Stimulated activated CD4-positive, alpha-beta T cell treated with anti-CD3 and anti-CD28 coated beads, Interleukin-4, amount 100 ng/mL, for 4 hours (primary cell): ENCODE results near the gene ZNF341.

Experiments
- DNase-seq, 2 experiments: peaks; one replicate each; pipeline ENCODE4 v3.0.0-alpha.2; 2020

ZNF341 gene

DNA sequence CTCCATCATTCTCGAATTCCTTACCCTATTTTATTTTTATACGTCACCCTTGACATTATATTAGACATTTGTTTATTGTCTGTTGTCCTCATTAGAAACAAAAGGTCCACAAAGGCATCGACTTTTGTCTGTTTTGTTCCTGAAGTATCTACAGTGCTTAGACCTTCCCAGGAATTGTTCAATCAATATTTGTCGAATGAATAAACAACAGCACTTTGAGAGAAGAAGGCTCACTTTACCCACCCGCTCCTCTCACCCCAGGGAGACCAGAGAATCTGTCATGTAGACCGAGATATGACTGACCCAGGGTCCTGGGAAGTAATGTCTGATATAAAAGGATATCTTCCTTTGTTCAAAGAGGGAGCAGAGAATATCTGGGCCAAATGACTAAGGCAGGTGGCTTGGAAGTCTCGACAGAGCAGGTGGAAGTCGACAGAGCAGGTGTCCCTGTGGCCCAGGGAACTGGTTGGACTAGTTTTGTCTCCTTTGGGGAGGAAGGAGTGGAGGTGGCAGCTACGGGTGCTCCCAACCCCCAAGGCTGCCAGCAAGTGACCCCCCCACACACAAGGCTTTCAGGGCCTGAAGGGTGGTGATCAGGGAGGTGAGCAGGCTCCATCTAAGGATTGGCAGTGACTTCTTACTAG, 64.6 kb downstream of the ZNF341 start:
- DNase-seq = no peak

DNA sequence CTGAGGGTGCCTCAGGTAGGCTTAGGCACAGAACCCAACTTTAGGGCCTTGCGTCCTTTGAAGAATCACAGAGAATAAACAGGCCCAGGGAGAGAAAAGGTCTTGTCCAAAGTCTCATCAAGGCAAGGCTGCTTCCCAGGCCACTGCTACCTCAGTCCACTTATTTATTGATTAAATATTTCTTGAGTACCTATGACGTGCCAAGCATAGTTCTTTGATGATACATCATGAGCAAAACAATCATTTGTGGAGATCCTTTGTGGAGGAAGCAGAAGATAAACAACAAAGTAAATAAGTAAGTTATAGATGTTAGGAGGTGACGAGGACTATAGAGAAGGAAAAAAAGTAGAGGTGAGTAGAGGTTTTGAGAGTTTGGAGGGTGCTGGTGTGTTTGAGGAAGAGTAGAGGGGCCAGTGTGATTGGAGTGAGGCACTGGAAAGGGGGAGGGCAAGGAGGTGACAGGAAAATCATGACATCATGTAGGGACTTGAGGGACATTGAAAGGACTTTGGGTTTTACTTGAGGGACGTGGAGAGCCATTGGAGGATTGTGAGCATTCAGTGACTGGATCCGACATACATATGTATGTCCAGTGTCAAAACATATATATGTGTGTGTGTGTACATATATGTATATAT, 65.2 kb downstream of the ZNF341 start:
- DNase-seq = no peak

DNA sequence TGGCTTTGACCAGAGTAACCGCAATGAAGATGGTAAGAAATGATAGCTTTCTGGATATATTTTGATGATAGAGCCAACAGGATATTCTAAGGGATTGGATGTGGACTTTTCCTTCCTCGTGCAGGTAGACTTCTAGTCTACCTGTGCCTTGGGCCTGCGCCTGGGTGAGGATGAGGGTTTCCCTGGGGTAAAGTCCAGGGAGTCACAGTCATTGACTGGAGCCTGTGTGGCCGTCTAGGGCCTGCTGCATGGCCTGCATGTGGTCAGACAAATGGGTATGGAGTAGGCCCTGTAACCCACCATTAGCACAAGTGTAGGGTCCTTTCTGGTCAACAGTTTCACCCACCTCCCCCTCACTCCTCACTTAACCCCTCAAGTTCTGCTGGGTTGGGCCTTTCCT, 66.6 kb downstream of the ZNF341 start:
- no peak for DNase-seq

DNA sequence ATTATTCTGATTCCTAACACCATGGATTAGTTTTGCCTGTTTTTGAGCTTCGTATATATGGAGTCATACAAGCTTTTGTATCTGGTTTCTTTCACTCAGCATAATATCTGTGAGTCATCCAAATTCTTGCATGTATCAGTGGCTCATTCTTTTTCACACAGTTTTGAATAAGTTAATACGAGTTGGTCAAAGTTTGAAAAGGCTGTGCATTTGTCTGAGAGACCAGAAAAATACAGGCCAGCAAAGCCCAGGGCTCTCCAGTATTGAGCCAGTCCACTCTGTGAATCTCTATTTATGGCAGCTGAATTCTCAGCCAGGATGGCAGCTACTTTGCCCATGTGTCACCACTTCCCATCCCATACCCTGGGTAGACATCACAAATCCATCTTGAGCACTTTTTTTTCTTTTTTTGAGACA, 72.1 kb downstream of the ZNF341 start:
- DNase-seq = no peak

GRCh38 chr20:33808388-33808787, 76.6 kb downstream of the ZNF341 start:
- no peak for DNase-seq

DNA sequence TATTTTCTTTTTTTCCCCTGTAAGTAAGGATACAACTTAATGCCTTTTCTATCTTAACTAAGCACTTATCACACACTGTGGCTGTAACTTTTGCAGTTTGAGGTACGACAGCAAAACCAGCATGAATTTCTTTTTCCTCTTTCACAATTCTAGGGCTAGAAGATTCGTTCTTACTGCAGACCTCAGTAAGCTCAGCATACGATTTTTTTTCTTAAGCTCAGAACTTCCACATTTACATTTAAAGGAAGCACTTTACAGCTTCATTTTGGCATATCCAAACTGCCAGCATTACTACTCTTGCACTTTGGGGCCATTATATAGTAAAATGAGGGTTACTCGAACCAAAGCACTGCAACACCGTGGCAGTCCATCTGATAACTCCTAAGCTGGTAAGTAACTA, 78.5 kb downstream of the ZNF341 start:
- no peak for DNase-seq

- peak; percentile 96 to 99 for DNase-seq
Observed at GRCh38 chr20:33810885-33811775, 79.3 kb downstream of the ZNF341 start, which contains the start of gene CHMP4B. CHMP4B (plus strand) TSS chr20:33811348; CDS start chr20:33811469, 121 bp downstream.

GRCh38 chr20:33811776-33812151, 80.0 kb downstream of the ZNF341 start:
- DNase-seq = no peak

- DNase-seq = peak in 1 of 2 experiments; percentile 21
Observed at GRCh38 chr20:33812152-33812849, 80.5 kb downstream of the ZNF341 start.

- no peak for DNase-seq
Observed at GRCh38 chr20:33812908-33813462, 81.2 kb downstream of the ZNF341 start.

GRCh38 chr20:33814238-33814712, 82.5 kb downstream of the ZNF341 start:
- no peak for DNase-seq

- DNase-seq = no peak
Observed at GRCh38 chr20:33815671-33816070, 83.9 kb downstream of the ZNF341 start.

GRCh38 chr20:33816191-33816590, 84.4 kb downstream of the ZNF341 start:
- DNase-seq = no peak

- DNase-seq = no peak
Observed at GRCh38 chr20:33817411-33817810, 85.6 kb downstream of the ZNF341 start.

DNA sequence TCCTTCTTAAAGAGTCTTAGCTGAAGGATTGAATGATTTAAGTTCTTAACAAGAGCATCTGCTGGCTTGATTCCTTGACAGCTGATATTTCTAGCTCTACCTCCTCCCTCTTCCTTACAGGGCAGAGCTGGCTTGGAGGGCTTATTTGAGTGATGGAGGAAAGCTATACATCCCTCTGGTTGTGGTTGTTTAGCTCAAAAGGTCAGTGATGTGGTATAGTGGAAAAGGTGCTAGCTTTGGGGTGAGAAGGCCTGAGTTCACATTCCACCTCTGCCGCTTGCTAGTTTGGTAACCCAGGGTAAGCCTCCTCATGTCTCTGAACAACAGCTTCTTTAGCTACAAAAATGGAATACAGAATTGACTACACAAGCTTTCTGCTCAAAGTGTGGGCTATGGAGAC, 87.7 kb downstream of the ZNF341 start:
- DNase-seq = no peak

GRCh38 chr20:33820362-33820761, 88.6 kb downstream of the ZNF341 start:
- no peak for DNase-seq

- no peak for DNase-seq
Observed at GRCh38 chr20:33821270-33821836, 89.6 kb downstream of the ZNF341 start.

GRCh38 chr20:33822423-33822822, 90.6 kb downstream of the ZNF341 start:
- no peak for DNase-seq

DNA sequence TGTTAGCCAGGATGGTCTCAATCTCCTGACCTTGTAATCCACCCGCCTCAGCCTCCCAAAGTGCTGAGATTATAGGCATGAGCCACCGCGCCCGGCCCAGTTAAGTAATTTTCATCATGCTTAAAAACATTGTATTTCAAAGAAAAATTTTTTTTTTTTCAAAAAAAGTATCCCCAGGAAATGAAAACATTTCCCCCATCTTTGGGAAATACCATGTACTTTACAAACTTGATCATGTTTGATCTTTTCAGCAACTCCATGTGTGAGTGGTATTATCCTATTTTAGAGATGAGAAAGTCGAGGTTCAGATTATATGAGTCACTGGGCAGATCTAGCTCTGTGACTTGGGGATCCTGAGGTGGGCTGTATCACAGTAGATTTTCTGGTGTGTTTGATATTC, 91.2 kb downstream of the ZNF341 start:
- no peak for DNase-seq

DNA sequence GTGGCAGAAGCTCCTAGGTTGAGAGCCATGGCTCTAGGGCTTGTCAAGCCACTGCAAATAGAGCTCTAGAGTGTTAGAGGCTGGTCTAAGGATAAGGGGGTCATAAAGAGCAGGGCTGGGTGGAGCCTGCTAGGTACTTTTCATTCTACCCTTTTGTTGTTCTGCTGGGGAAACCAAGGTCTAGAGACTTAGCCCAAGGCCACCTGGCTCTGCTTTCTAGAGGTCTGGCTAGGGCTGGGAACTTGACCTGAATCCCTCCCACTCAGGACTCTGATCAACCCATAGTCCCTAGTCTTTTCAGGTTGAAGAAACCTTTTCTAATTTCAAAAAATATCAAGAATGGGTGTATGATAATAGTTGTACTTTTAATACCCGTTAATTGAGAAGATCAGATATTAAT, 93.1 kb downstream of the ZNF341 start:
- no peak for DNase-seq

DNA sequence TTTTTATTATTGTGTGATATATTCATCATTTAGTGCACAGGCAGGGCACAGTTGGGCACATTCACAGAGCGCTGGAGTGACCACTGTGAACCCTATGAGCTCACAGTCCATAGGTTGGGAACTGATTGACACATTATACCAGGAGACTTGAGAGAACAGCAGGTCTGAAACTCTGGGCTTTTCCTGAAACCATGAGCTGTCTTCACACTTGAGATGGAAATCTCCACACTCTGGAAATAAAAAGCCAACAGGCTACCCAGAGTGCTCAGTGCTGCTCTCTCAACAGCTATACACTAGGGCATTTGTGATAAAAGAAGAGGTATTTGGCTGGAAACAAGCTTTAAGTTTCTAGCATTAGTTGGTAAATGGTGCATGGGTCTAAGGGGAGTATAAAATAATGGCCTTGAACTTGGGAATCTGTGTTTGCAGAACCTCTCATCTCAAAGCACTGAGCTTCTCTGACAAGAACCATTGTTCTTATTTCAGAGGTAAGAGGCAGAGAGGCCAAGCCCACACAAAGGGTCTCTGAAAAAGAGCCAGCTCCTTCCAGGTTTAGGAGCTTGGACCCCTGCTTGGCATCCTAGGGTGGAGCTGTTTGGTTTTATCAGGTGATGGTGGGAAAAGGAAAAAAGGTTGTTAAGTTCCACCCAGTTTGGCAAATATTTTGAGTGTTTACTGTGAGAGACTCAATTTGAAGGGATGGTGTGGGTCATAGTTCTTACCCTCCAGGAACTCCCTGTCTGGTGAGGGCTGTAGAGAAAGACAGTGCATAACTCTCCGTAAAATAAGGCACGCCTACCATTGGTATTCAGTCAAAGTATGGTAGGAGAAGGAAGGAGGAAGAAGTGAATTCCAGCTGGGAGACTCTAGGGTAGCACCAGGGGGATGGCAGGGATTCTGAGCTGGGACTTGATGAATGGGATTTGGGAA, 93.8 kb downstream of the ZNF341 start:
- no peak for DNase-seq
